Measurements from ENCODE around the gene ZNF768. TPM values are rescaled to one million over a fixed set of nuclear protein-coding genes. Genes with fewer than 3 reads are reported as not detected.
A peak's percentile ranks its signal among the peaks of the same experiment; 100 is the strongest.

The ZNF768 gene
- total and polyA plus RNA-seq, 2 of the 13 experiments (the other 11 are each of a cell fraction or from before 2014, with no cell fraction given): 26.7 to 34.4 TPM

DNA sequence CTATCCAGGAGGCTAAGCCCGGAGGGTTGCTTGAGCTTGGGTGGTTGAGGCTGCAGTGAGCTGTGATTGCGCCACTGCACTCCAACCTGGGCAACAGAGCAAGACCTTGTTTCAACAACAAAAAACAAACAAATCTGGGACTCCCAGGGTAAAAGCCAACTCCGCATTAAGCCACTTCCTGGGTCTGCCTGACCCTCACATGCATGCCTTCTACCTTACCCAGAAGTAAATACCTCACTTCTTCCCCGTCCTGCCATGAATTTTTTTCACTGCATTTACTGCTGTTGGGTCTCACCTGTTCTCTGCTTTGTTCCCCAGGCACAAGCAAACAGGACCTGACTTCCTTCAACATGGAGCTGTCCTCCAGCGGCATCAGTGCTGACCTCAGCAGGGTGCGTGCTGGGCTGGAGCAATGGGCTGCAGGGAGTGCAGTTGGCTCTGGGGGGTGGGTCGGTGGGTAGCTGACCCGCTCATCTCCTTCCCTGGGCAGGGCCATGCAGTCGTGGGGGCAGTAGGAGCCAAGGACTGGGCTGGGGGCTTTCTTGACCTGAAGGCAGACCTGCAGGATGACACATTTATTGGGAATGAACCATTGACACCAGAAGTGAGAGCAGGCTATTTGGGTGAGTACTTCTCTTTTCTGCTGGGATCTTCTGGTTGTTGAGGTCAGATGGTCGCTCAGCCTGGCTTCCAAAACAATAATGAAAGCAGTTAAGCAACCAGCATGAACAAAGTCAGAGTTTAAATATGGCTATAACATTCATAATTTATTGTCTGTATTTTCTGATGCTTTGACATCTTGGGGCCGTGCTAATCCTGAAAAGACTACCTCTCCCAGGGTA lies 37.4 kb downstream of the ZNF768 start (continued):
- TF ChIP-seq, protein P1, sequence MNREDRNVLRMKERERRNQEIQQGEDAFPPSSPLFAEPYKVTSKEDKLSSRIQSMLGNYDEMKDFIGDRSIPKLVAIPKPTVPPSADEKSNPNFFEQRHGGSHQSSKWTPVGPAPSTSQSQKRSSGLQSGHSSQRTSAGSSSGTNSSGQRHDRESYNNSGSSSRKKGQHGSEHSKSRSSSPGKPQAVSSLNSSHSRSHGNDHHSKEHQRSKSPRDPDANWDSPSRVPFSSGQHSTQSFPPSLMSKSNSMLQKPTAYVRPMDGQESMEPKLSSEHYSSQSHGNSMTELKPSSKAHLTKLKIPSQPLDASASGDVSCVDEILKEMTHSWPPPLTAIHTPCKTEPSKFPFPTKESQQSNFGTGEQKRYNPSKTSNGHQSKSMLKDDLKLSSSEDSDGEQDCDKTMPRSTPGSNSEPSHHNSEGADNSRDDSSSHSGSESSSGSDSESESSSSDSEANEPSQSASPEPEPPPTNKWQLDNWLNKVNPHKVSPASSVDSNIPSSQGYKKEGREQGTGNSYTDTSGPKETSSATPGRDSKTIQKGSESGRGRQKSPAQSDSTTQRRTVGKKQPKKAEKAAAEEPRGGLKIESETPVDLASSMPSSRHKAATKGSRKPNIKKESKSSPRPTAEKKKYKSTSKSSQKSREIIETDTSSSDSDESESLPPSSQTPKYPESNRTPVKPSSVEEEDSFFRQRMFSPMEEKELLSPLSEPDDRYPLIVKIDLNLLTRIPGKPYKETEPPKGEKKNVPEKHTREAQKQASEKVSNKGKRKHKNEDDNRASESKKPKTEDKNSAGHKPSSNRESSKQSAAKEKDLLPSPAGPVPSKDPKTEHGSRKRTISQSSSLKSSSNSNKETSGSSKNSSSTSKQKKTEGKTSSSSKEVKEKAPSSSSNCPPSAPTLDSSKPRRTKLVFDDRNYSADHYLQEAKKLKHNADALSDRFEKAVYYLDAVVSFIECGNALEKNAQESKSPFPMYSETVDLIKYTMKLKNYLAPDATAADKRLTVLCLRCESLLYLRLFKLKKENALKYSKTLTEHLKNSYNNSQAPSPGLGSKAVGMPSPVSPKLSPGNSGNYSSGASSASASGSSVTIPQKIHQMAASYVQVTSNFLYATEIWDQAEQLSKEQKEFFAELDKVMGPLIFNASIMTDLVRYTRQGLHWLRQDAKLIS (CRISPR knock-in tag; IDR thresholded peaks at IDR 0.05): no peak
- TF ChIP-seq, protein P2, sequence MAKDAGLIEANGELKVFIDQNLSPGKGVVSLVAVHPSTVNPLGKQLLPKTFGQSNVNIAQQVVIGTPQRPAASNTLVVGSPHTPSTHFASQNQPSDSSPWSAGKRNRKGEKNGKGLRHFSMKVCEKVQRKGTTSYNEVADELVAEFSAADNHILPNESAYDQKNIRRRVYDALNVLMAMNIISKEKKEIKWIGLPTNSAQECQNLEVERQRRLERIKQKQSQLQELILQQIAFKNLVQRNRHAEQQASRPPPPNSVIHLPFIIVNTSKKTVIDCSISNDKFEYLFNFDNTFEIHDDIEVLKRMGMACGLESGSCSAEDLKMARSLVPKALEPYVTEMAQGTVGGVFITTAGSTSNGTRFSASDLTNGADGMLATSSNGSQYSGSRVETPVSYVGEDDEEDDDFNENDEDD (CRISPR knock-in tag; IDR thresholded peaks at IDR 0.05; ENCODE audit: borderline replicate concordance): peak; percentile 33; the same call in 1 of the 2 replicates
- no peak for TF ChIP-seq ATRX (CRISPR knock-in tag; IDR thresholded peaks at IDR 0.05; ENCODE audit: borderline replicate concordance)
- no peak for TF ChIP-seq GATA4 (IDR thresholded peaks at IDR 0.05; ENCODE audit: borderline replicate concordance, low read depth)
- no peak for TF ChIP-seq TP53 (CRISPR knock-in tag; conservative IDR thresholded peaks at IDR 0.05)
- TF ChIP-seq ATF7-NPFF (CRISPR knock-in tag; IDR thresholded peaks at IDR 0.05; ENCODE audit: low read depth): no peak
- TF ChIP-seq, protein P3, sequence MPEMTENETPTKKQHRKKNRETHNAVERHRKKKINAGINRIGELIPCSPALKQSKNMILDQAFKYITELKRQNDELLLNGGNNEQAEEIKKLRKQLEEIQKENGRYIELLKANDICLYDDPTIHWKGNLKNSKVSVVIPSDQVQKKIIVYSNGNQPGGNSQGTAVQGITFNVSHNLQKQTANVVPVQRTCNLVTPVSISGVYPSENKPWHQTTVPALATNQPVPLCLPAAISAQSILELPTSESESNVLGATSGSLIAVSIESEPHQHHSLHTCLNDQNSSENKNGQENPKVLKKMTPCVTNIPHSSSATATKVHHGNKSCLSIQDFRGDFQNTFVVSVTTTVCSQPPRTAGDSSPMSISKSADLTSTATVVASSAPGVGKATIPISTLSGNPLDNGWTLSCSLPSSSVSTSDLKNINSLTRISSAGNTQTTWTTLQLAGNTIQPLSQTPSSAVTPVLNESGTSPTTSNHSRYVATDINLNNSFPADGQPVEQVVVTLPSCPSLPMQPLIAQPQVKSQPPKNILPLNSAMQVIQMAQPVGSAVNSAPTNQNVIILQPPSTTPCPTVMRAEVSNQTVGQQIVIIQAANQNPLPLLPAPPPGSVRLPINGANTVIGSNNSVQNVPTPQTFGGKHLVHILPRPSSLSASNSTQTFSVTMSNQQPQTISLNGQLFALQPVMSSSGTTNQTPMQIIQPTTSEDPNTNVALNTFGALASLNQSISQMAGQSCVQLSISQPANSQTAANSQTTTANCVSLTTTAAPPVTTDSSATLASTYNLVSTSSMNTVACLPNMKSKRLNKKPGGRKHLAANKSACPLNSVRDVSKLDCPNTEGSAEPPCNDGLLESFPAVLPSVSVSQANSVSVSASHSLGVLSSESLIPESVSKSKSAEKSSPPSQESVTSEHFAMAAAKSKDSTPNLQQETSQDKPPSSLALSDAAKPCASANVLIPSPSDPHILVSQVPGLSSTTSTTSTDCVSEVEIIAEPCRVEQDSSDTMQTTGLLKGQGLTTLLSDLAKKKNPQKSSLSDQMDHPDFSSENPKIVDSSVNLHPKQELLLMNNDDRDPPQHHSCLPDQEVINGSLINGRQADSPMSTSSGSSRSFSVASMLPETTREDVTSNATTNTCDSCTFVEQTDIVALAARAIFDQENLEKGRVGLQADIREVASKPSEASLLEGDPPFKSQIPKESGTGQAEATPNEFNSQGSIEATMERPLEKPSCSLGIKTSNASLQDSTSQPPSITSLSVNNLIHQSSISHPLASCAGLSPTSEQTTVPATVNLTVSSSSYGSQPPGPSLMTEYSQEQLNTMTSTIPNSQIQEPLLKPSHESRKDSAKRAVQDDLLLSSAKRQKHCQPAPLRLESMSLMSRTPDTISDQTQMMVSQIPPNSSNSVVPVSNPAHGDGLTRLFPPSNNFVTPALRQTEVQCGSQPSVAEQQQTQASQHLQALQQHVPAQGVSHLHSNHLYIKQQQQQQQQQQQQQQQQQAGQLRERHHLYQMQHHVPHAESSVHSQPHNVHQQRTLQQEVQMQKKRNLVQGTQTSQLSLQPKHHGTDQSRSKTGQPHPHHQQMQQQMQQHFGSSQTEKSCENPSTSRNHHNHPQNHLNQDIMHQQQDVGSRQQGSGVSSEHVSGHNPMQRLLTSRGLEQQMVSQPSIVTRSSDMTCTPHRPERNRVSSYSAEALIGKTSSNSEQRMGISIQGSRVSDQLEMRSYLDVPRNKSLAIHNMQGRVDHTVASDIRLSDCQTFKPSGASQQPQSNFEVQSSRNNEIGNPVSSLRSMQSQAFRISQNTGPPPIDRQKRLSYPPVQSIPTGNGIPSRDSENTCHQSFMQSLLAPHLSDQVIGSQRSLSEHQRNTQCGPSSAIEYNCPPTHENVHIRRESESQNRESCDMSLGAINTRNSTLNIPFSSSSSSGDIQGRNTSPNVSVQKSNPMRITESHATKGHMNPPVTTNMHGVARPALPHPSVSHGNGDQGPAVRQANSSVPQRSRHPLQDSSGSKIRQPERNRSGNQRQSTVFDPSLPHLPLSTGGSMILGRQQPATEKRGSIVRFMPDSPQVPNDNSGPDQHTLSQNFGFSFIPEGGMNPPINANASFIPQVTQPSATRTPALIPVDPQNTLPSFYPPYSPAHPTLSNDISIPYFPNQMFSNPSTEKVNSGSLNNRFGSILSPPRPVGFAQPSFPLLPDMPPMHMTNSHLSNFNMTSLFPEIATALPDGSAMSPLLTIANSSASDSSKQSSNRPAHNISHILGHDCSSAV (CRISPR knock-in tag; IDR thresholded peaks at IDR 0.05; ENCODE audit: borderline replicate concordance): no peak
- TF ChIP-seq ZNF432 (CRISPR knock-in tag; IDR thresholded peaks at IDR 0.05; ENCODE audit: borderline replicate concordance): no peak
- no peak for TF ChIP-seq TCF7L2 (IDR thresholded peaks at IDR 0.05; ENCODE audit: low read depth, low read length)
- TF ChIP-seq TEAD3 (CRISPR knock-in tag; optimal IDR thresholded peaks at IDR 0.05; ENCODE audit: borderline replicate concordance): peak; percentile 66
- no peak for TF ChIP-seq ZNF652 (CRISPR knock-in tag; IDR thresholded peaks at IDR 0.05; ENCODE audit: borderline replicate concordance, low read depth)
- TF ChIP-seq, protein P4, sequence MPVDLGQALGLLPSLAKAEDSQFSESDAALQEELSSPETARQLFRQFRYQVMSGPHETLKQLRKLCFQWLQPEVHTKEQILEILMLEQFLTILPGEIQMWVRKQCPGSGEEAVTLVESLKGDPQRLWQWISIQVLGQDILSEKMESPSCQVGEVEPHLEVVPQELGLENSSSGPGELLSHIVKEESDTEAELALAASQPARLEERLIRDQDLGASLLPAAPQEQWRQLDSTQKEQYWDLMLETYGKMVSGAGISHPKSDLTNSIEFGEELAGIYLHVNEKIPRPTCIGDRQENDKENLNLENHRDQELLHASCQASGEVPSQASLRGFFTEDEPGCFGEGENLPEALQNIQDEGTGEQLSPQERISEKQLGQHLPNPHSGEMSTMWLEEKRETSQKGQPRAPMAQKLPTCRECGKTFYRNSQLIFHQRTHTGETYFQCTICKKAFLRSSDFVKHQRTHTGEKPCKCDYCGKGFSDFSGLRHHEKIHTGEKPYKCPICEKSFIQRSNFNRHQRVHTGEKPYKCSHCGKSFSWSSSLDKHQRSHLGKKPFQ (CRISPR knock-in tag; IDR thresholded peaks at IDR 0.05; ENCODE audit: insufficient replicate concordance): peak; percentile 85
- peak; percentile 90 for TF ChIP-seq ZNF605 (CRISPR knock-in tag; IDR thresholded peaks at IDR 0.05)

Data from HepG2 (cell line).